Endothelial cell (in vitro differentiated cells): ENCODE results near the gene EDIL3. TPM values are rescaled to one million over a fixed set of nuclear protein-coding genes. Genes with fewer than 3 reads are reported as not detected.

Experiments
- DNase-seq: peaks from one replicate; pipeline ENCODE4 v3.0.0; 2021; ENCODE audit warnings: low spot score
- H3K27ac Mint-ChIP-seq: one replicate; pipeline ENCODE4 v1.8.0; 2021; ENCODE audit warnings: mixed read lengths, inconsistent platforms; ENCODE audit not compliant: unreplicated experiment
- H3K27me3 Mint-ChIP-seq: one replicate; pipeline ENCODE4 v1.8.0; 2021; ENCODE audit warnings: mild to moderate bottlenecking, moderate library complexity, mixed read lengths, inconsistent platforms; ENCODE audit not compliant: unreplicated experiment
- H3K36me3 Mint-ChIP-seq: one replicate; pipeline ENCODE4 v1.8.0; 2021; ENCODE audit warnings: mild to moderate bottlenecking, low read depth, mixed read lengths, inconsistent platforms; ENCODE audit not compliant: unreplicated experiment
- H3K4me1 Mint-ChIP-seq: one replicate; pipeline ENCODE4 v1.8.0; 2021; ENCODE audit warnings: mild to moderate bottlenecking, mixed read lengths, inconsistent platforms; ENCODE audit not compliant: unreplicated experiment
- H3K4me3 Mint-ChIP-seq: one replicate; pipeline ENCODE4 v1.8.0; 2021; ENCODE audit warnings: mild to moderate bottlenecking, mixed read lengths, inconsistent platforms; ENCODE audit not compliant: unreplicated experiment
- H3K9me3 Mint-ChIP-seq: one replicate; pipeline ENCODE4 v1.8.0; 2021; ENCODE audit warnings: mixed read lengths, inconsistent platforms; ENCODE audit not compliant: unreplicated experiment
- CTCF ChIP-seq: fragments of 200-600 bp; sonication (generic); IDR thresholded peaks from one replicate; pipeline ENCODE4 v1.5.0; 2021; ENCODE audit warnings: antibody characterized with exemption; ENCODE audit not compliant: unreplicated experiment
- total RNA-seq: library from RNA; stranded (reverse); fragmentation: NEBNext Ultra II Directional; extraction: Animal tissue kit (Norgen Biotek cat#: 25700); gene quantifications from one replicate; pipeline ENCODE4 v1.2.1, GENCODE V29; 2021; ENCODE audit not compliant: unreplicated experiment

Gene EDIL3
- total RNA-seq, 1 donor from 2014 or later: 74.6 TPM

GRCh38 chr5:83993803-83994202, 390.9 kb downstream of the EDIL3 start:
- Mint-ChIP-seq H3K36me3 (no peaks in the 10 kb centered on the region), H3K27ac (no peak overlapping the region), H3K4me1 (peaks cover 10% of the 10 kb centered on the region), H3K9me3 (no peaks in the 10 kb centered on the region), H3K4me3 (no peak overlapping the region), H3K27me3 (no peaks in the 10 kb centered on the region)
- no peak for DNase-seq
- no peak for TF ChIP-seq CTCF

GRCh38 chr5:83991566-83992224, 393.0 kb downstream of the EDIL3 start:
- no peaks in the 10 kb centered on the region for H3K36me3 Mint-ChIP-seq
- no peak for TF ChIP-seq CTCF
- H3K27ac Mint-ChIP-seq: no peak overlapping the region
- H3K9me3 Mint-ChIP-seq: no peaks in the 10 kb centered on the region
- H3K27me3 Mint-ChIP-seq: no peaks in the 10 kb centered on the region
- DNase-seq: no peak
- H3K4me1 Mint-ChIP-seq: peaks cover 10% of the 10 kb centered on the region
- no peak overlapping the region for H3K4me3 Mint-ChIP-seq

- Mint-ChIP-seq H3K27ac (no peak overlapping the region), H3K36me3 (no peaks in the 10 kb centered on the region), H3K4me1 (peaks cover 18% of the 10 kb centered on the region), H3K9me3 (no peaks in the 10 kb centered on the region), H3K27me3 (no peaks in the 10 kb centered on the region), H3K4me3 (no peak overlapping the region)
- no peak for TF ChIP-seq CTCF
- no peak for DNase-seq
Measured at GRCh38 chr5:83988293-83988685, 396.4 kb downstream of the EDIL3 start.

- Mint-ChIP-seq H3K36me3 (no peaks in the 10 kb centered on the region), H3K4me3 (no peak overlapping the region), H3K4me1 (peaks cover 21% of the 10 kb centered on the region), H3K9me3 (no peaks in the 10 kb centered on the region), H3K27me3 (no peaks in the 10 kb centered on the region), H3K27ac (no peak overlapping the region)
- no peak for DNase-seq
- no peak for TF ChIP-seq CTCF
Measured at GRCh38 chr5:83987513-83988292, 397.0 kb downstream of the EDIL3 start.

- no peak for DNase-seq
- no peak for TF ChIP-seq CTCF
- H3K4me1 Mint-ChIP-seq: peaks cover 12% of the 10 kb centered on the region
- no peak overlapping the region for H3K4me3 Mint-ChIP-seq
- H3K36me3 Mint-ChIP-seq: no peaks in the 10 kb centered on the region
- no peaks in the 10 kb centered on the region for H3K9me3 Mint-ChIP-seq
- no peak overlapping the region for H3K27ac Mint-ChIP-seq
- no peaks in the 10 kb centered on the region for H3K27me3 Mint-ChIP-seq
Measured at GRCh38 chr5:83983852-83984251, 400.8 kb downstream of the EDIL3 start.
